Kidney (tissue), 14 donors: ENCODE measurements around the gene COX5B. TPM values are rescaled to one million over a fixed set of nuclear protein-coding genes. Genes with fewer than 3 reads are reported as not detected.
A peak's percentile ranks its signal among the peaks of the same experiment; 100 is the strongest.

Experiments
- DNase-seq, 5 donors: peaks; one replicate each; pipeline ENCODE4 v3.0.0-alpha.2; 2013 to 2020
- FAIRE-seq: peaks from 2 replicates; lab custom pipeline; 2012; peaks lifted over from hg19 to GRCh38; lab: Jason Lieb, UNC
- H3K27ac ChIP-seq, 2 donors: one replicate each; pipeline ENCODE4 v1.7.0; 2013; ENCODE audit warnings: low read depth in 2 of 2, low read length in 2 of 2, inconsistent platforms in 1 of 2
- H3K27me3 ChIP-seq: one replicate; pipeline ENCODE4 v1.7.1; 2013; ENCODE audit warnings: low read length, inconsistent platforms; ENCODE audit not compliant: control insufficient read depth, insufficient read depth
- H3K36me3 ChIP-seq, 3 donors: one replicate each; pipeline versions ENCODE4 v1.7.0 to v1.7.1; 2013; ENCODE audit warnings: low read length in 3 of 3, control low read depth in 1 of 3, inconsistent platforms in 1 of 3; ENCODE audit not compliant: insufficient read depth in 3 of 3, control insufficient read depth in 2 of 3
- H3K4me1 ChIP-seq, 3 donors: one replicate each; pipeline versions ENCODE4 v1.7.0 to v1.7.1; 2013; ENCODE audit warnings: low read length in 3 of 3, inconsistent platforms in 1 of 3, low read depth in 1 of 3; ENCODE audit not compliant: control insufficient read depth in 2 of 3, insufficient read depth in 2 of 3
- H3K4me3 ChIP-seq, 3 donors: one replicate each; pipeline versions ENCODE4 v1.7.0 to v1.8.1; 2013; ENCODE audit warnings: low read length in 3 of 3, control low read depth in 1 of 3, inconsistent platforms in 1 of 3
- H3K9ac ChIP-seq, 3 donors: one replicate each; pipeline versions ENCODE4 v1.7.0 to v1.7.1; 2013; ENCODE audit warnings: low read length in 3 of 3, control low read depth in 1 of 3, inconsistent platforms in 1 of 3
- H3K9me3 ChIP-seq, 3 donors: one replicate each; pipeline versions ENCODE4 v1.7.0 to v1.7.1; 2013; ENCODE audit warnings: low read length in 3 of 3, control low read depth in 1 of 3, inconsistent platforms in 1 of 3; ENCODE audit not compliant: control insufficient read depth in 2 of 3, insufficient read depth in 1 of 3
- intact Hi-C: fragments of 100-400 bp; cut with DNase I; formaldehyde crosslinking; loops from one replicate; pipeline ENCODE4 v1.11.1; 2022
- polyA plus RNA-seq: library from polyadenylated mRNA; stranded (reverse); fragments of 350-450 nt; fragmentation: Illumina TruSeq; extraction: RNeasy Lipid Tissue Mini Kit (QIAGEN cat#74804); gene quantifications from one replicate; pipeline ENCODE4 v1.2.3, GENCODE V29; 2014; ENCODE audit warnings: low read depth, low replicate concordance; ENCODE audit not compliant: insufficient read depth
- total RNA-seq: library from RNA; stranded (reverse); fragmentation: NEBNext Ultra II Directional; extraction: Animal tissue kit (Norgen Biotek cat#: 25700); gene quantifications from one replicate; pipeline ENCODE4 v1.2.1, GENCODE V29; 2021
- TF ChIP-seq, protein P1 (sequence below): IDR thresholded peaks from 3 replicates; pipeline ENCODE4 v1.5.1; 2012; ENCODE audit warnings: mild to moderate bottlenecking, moderate library complexity, borderline replicate concordance; ENCODE audit not compliant: insufficient read depth; ENCODE audit errors: extremely low read depth
- donor health status: control.
- donor health status: control.
- donor health status: control.
- donor health status: control.
- donor health status: control.
- donor health status: DM: yes; HTN: yes; CAD: no.
- donor health status: Normal renal cell carcinoma (clear cell type).

Gene COX5B
- total and polyA plus RNA-seq, 2 donors from 2014 or later, result 238 to 1,246 TPM

GRCh38 chr2:97646977-97647376 lies 1.1 kb downstream of the COX5B start:
- DNase-seq (no peak), FAIRE-seq (no peak)
- intact Hi-C loops, result no loop called here
- no peaks in the 10 kb centered on the region for H3K27me3 ChIP-seq
- no peak overlapping the region for H3K27ac ChIP-seq
- peak overlapping the region; percentile 7 to 99 (median 89) for H3K4me3 ChIP-seq
- peaks cover 9 to 20% (median 16%) of the 10 kb centered on the region in 3 donors for H3K36me3 ChIP-seq
- H3K4me1 ChIP-seq, result peaks cover 0 to 8% (median 7%) of the 10 kb centered on the region in 3 donors
- TF ChIP-seq, protein P1, sequence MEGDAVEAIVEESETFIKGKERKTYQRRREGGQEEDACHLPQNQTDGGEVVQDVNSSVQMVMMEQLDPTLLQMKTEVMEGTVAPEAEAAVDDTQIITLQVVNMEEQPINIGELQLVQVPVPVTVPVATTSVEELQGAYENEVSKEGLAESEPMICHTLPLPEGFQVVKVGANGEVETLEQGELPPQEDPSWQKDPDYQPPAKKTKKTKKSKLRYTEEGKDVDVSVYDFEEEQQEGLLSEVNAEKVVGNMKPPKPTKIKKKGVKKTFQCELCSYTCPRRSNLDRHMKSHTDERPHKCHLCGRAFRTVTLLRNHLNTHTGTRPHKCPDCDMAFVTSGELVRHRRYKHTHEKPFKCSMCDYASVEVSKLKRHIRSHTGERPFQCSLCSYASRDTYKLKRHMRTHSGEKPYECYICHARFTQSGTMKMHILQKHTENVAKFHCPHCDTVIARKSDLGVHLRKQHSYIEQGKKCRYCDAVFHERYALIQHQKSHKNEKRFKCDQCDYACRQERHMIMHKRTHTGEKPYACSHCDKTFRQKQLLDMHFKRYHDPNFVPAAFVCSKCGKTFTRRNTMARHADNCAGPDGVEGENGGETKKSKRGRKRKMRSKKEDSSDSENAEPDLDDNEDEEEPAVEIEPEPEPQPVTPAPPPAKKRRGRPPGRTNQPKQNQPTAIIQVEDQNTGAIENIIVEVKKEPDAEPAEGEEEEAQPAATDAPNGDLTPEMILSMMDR, result no peak
- H3K9me3 ChIP-seq, result no peaks in the 10 kb centered on the region
- peak overlapping the region in 1 of 3 donors; percentile 5 for H3K9ac ChIP-seq

GRCh38 chr2:97651114-97651513 lies 5.3 kb downstream of the COX5B start:
- intact Hi-C loops, result no loop called here
- TF ChIP-seq, protein P1, result no peak
- Histone ChIP-seq H3K9ac (no peak overlapping the region), H3K27me3 (no peaks in the 10 kb centered on the region), H3K4me1 (peaks cover 0 to 7% (median 3%) of the 10 kb centered on the region in 3 donors), H3K4me3 (no peak overlapping the region), H3K9me3 (peaks cover 0 to 12% (median 0%) of the 10 kb centered on the region in 3 donors), H3K27ac (no peak overlapping the region), H3K36me3 (peaks cover 14 to 25% (median 19%) of the 10 kb centered on the region in 3 donors)
- peak in 1 of 5 donors; percentile 20 for DNase-seq
- FAIRE-seq, result no peak

- no peak overlapping the region for H3K4me3 ChIP-seq
- H3K9ac ChIP-seq, result no peak overlapping the region
- DNase-seq (no peak), FAIRE-seq (no peak)
- no peaks in the 10 kb centered on the region for H3K4me1 ChIP-seq
- no peak overlapping the region for H3K27ac ChIP-seq
- peaks cover 5 to 23% (median 19%) of the 10 kb centered on the region in 3 donors for H3K36me3 ChIP-seq
- peaks cover 0 to 12% (median 0%) of the 10 kb centered on the region in 3 donors for H3K9me3 ChIP-seq
- intact Hi-C loops, result no loop called here
- TF ChIP-seq, protein P1, result no peak
- H3K27me3 ChIP-seq, result no peaks in the 10 kb centered on the region
Measured at GRCh38 chr2:97653473-97653872, 7.6 kb downstream of the COX5B start.

DNA sequence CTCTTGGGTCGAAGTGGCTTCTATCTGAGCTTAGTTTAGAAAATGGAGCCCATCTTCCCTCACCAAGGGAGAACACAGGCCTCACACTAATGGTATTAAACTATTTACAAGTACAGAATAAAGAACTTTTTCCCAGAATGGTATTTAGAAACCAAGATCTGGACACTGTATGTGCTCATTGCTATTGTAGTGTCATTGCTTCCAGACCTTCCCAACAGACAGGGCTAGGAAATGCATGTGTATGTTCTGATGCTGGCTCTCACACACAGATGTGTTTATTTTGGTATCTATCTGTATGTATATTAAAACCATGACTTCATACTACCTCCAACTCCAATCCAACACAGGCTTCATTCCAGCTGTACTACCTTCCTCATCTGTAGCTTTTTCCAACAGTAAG lies 8.0 kb downstream of the COX5B start:
- H3K27ac ChIP-seq, result no peak overlapping the region
- no peak overlapping the region for H3K4me3 ChIP-seq
- H3K36me3 ChIP-seq, result peaks cover 5 to 21% (median 19%) of the 10 kb centered on the region in 3 donors
- no peaks in the 10 kb centered on the region for H3K27me3 ChIP-seq
- no peak overlapping the region for H3K9ac ChIP-seq
- H3K9me3 ChIP-seq, result peaks cover 0 to 12% (median 0%) of the 10 kb centered on the region in 3 donors
- H3K4me1 ChIP-seq, result no peaks in the 10 kb centered on the region
- intact Hi-C loops, result no loop called here
- FAIRE-seq, result no peak
- TF ChIP-seq, protein P1, result no peak
- DNase-seq, result no peak
